GM12878 (cell line): ENCODE results near the gene ZNF646. TPM values are rescaled to one million over a fixed set of nuclear protein-coding genes. Genes with fewer than 3 reads are reported as not detected.

ENCODE experiments used
- BACH1 ChIP-seq: fragments of 450-650 bp; IDR thresholded peaks from 2 replicates; pipeline ENCODE4 v1.6.1; 2017; ENCODE audit warnings: mild to moderate bottlenecking, borderline replicate concordance
- BHLHE40 ChIP-seq, 2 experiments: fragments of 450-650 bp in 1 of 2; IDR thresholded peaks; 2 replicates each; pipeline ENCODE4 v1.6.1; 2011 to 2017; ENCODE audit warnings: low read depth in 2 of 2, borderline replicate concordance in 1 of 2, improper control_type of control experiment in 1 of 2, low read length in 1 of 2, mild to moderate bottlenecking in 1 of 2
- EED ChIP-seq: sonication (generic); IDR thresholded peaks from 2 replicates; pipeline ENCODE4 v1.6.1; 2016; ENCODE audit warnings: antibody characterized with exemption, low read depth
- FOXM1 ChIP-seq: IDR thresholded peaks from 2 replicates; pipeline ENCODE4 v1.6.1; 2012; ENCODE audit warnings: low read depth, mild to moderate bottlenecking, inconsistent platforms, low read length, moderate library complexity
- MEF2B ChIP-seq: fragments of 450-650 bp; IDR thresholded peaks from 2 replicates; pipeline ENCODE4 v1.6.1; 2018; ENCODE audit warnings: mild to moderate bottlenecking, moderate library complexity; ENCODE audit not compliant: partially characterized antibody, poor library complexity, severe bottlenecking
- PAX8 ChIP-seq: fragments of 450-650 bp; IDR thresholded peaks from 2 replicates; pipeline ENCODE4 v1.6.1; 2017; ENCODE audit warnings: mild to moderate bottlenecking, moderate library complexity
- STAT3 ChIP-seq: IDR thresholded peaks from 2 replicates; pipeline ENCODE4 v1.6.1; 2011; ENCODE audit warnings: low read depth, low read length, improper control_type of control experiment
- ZNF274 ChIP-seq: IDR thresholded peaks from one replicate; pipeline ENCODE4 v1.8.0; 2011; ENCODE audit not compliant: insufficient read length, insufficient read depth
- ZNF384 ChIP-seq: IDR thresholded peaks from 2 replicates; pipeline ENCODE4 v1.6.1; 2012; ENCODE audit warnings: low read depth, mild to moderate bottlenecking, low read length, improper control_type of control experiment, borderline replicate concordance
- ZNF687 ChIP-seq: fragments of 450-650 bp; IDR thresholded peaks from 2 replicates; pipeline ENCODE4 v1.6.1; 2017; ENCODE audit warnings: mild to moderate bottlenecking, moderate library complexity
- polyA plus RNA-seq, 11 experiments: library from polyadenylated mRNA; depleted of rRNA in 4 of 11; unstranded in 6 of 11; stranded (reverse) in 5 of 11; fragments of >200 nt; fragmentation: Nextera tagmentation in 4 of 11; fragmentation: Illumina TruSeq in 1 of 11; extraction: Ambion mirVana in 4 of 11; extraction: Trizol in 1 of 11; gene quantifications; 1 replicate in 1 of 11; 2 replicates in 10 of 11; pipeline versions ENCODE4 v1.2.1 to v1.2.3, GENCODE V29; 2011 to 2016; ENCODE audit warnings: inconsistent platforms in 2 of 11, missing spikeins in 2 of 11, low read depth in 1 of 11
- total RNA-seq, 4 experiments: library from RNA; depleted of rRNA in 3 of 4; stranded (reverse); fragments of >200 nt in 3 of 4; fragmentation: Illumina TruSeq in 1 of 4; extraction: Trizol in 1 of 4; gene quantifications; 2 replicates each; pipeline versions ENCODE4 v1.2.1 to v1.2.3, GENCODE V29; 2013 to 2021
- TF ChIP-seq, protein P1 (sequence below): fragments of 450-650 bp; formaldehyde crosslinking; IDR thresholded peaks from 2 replicates; pipeline ENCODE4 v1.5.0; 2022; ENCODE audit warnings: mild to moderate bottlenecking, missing genetic modification characterization
- TF ChIP-seq, protein P2 (sequence below): fragments of 450-650 bp; IDR thresholded peaks from 2 replicates; pipeline ENCODE4 v1.6.1; 2018; ENCODE audit warnings: mild to moderate bottlenecking, low read depth, moderate library complexity; ENCODE audit not compliant: partially characterized antibody
- TF ChIP-seq, protein P3 (sequence below): fragments of 450-650 bp; IDR thresholded peaks from 2 replicates; pipeline ENCODE4 v1.6.1; 2018; ENCODE audit warnings: borderline replicate concordance, mild to moderate bottlenecking; ENCODE audit not compliant: partially characterized antibody
- TF ChIP-seq, protein P4 (sequence below): IDR thresholded peaks from 2 replicates; pipeline ENCODE4 v1.6.1; 2012; ENCODE audit warnings: low read depth, low read length, improper control_type of control experiment

Gene ZNF646
- total and polyA plus RNA-seq, 10 of the 15 experiments (the other 5 are each of a cell fraction or from before 2014, with no cell fraction given): 0.10 to 21.8 (median 6.4) TPM

- TF ChIP-seq ZNF687: 0 out of 2 replicates have a peak, but pooled peaks have one; percentile 41
- TF ChIP-seq, protein P1, sequence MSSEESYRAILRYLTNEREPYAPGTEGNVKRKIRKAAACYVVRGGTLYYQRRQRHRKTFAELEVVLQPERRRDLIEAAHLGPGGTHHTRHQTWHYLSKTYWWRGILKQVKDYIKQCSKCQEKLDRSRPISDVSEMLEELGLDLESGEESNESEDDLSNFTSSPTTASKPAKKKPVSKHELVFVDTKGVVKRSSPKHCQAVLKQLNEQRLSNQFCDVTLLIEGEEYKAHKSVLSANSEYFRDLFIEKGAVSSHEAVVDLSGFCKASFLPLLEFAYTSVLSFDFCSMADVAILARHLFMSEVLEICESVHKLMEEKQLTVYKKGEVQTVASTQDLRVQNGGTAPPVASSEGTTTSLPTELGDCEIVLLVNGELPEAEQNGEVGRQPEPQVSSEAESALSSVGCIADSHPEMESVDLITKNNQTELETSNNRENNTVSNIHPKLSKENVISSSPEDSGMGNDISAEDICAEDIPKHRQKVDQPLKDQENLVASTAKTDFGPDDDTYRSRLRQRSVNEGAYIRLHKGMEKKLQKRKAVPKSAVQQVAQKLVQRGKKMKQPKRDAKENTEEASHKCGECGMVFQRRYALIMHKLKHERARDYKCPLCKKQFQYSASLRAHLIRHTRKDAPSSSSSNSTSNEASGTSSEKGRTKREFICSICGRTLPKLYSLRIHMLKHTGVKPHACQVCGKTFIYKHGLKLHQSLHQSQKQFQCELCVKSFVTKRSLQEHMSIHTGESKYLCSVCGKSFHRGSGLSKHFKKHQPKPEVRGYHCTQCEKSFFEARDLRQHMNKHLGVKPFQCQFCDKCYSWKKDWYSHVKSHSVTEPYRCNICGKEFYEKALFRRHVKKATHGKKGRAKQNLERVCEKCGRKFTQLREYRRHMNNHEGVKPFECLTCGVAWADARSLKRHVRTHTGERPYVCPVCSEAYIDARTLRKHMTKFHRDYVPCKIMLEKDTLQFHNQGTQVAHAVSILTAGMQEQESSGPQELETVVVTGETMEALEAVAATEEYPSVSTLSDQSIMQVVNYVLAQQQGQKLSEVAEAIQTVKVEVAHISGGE (CRISPR knock-in tag): no peak
- no peak for TF ChIP-seq FOXM1
- no peak for TF ChIP-seq EED
- no peak for TF ChIP-seq ZNF274
- no peak for TF ChIP-seq PAX8
- TF ChIP-seq, protein P2, sequence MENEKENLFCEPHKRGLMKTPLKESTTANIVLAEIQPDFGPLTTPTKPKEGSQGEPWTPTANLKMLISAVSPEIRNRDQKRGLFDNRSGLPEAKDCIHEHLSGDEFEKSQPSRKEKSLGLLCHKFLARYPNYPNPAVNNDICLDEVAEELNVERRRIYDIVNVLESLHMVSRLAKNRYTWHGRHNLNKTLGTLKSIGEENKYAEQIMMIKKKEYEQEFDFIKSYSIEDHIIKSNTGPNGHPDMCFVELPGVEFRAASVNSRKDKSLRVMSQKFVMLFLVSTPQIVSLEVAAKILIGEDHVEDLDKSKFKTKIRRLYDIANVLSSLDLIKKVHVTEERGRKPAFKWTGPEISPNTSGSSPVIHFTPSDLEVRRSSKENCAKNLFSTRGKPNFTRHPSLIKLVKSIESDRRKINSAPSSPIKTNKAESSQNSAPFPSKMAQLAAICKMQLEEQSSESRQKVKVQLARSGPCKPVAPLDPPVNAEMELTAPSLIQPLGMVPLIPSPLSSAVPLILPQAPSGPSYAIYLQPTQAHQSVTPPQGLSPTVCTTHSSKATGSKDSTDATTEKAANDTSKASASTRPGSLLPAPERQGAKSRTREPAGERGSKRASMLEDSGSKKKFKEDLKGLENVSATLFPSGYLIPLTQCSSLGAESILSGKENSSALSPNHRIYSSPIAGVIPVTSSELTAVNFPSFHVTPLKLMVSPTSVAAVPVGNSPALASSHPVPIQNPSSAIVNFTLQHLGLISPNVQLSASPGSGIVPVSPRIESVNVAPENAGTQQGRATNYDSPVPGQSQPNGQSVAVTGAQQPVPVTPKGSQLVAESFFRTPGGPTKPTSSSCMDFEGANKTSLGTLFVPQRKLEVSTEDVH: no peak
- TF ChIP-seq MEF2B: no peak
- no peak for TF ChIP-seq STAT3
- TF ChIP-seq, protein P3, sequence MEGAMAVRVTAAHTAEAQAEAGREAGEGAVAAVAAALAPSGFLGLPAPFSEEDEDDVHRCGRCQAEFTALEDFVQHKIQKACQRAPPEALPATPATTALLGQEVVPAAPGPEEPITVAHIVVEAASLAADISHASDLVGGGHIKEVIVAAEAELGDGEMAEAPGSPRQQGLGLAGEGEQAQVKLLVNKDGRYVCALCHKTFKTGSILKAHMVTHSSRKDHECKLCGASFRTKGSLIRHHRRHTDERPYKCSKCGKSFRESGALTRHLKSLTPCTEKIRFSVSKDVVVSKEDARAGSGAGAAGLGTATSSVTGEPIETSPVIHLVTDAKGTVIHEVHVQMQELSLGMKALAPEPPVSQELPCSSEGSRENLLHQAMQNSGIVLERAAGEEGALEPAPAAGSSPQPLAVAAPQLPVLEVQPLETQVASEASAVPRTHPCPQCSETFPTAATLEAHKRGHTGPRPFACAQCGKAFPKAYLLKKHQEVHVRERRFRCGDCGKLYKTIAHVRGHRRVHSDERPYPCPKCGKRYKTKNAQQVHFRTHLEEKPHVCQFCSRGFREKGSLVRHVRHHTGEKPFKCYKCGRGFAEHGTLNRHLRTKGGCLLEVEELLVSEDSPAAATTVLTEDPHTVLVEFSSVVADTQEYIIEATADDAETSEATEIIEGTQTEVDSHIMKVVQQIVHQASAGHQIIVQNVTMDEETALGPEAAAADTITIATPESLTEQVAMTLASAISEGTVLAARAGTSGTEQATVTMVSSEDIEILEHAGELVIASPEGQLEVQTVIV: no peak
- TF ChIP-seq ZNF384: no peak
- peak; percentile 80 for TF ChIP-seq BACH1
- TF ChIP-seq, protein P4, sequence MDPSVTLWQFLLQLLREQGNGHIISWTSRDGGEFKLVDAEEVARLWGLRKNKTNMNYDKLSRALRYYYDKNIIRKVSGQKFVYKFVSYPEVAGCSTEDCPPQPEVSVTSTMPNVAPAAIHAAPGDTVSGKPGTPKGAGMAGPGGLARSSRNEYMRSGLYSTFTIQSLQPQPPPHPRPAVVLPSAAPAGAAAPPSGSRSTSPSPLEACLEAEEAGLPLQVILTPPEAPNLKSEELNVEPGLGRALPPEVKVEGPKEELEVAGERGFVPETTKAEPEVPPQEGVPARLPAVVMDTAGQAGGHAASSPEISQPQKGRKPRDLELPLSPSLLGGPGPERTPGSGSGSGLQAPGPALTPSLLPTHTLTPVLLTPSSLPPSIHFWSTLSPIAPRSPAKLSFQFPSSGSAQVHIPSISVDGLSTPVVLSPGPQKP: 0 out of 2 replicates have a peak, but pooled peaks have one; percentile 24
- peak; percentile 53 to 84; a peak in 3 of 4 replicates for TF ChIP-seq BHLHE40 (IDR thresholded peaks at IDR 0.05; ENCODE audit: borderline replicate concordance in 1 of 2, low read depth in 2 of 2, low read length in 1 of 2)
Observed at GRCh38 chr16:31108035-31108793, 34.0 kb downstream of the ZNF646 start, which contains the start of gene BCKDK (continued).
